ENCODE measurements around the gene FAM216A. TPM values are rescaled to one million over a fixed set of nuclear protein-coding genes. Genes with fewer than 3 reads are reported as not detected.
"Not testable (repeated sequence)": the region's sequence is repeated elsewhere in the genome, so short reads cannot be mapped to it uniquely, and the experiment has no call there.

FAM216A gene
- 10 to 100 TPM in 10 of 12 donors, 1 to 10 TPM in 1, not detected in 1; 9.8 to 22.6 (median 18.0) TPM for polyA plus RNA-seq (ENCODE audit: insufficient read length in 12 of 12)
- long read RNA-seq, donor 1, partial matches to known transcripts: 507 of 674 reads
- long read RNA-seq, donor 1, other reads (novel, unspliced or antisense): 161 of 674 reads
- long read RNA-seq, donor 2, partial matches to known transcripts: 348 of 368 reads
- long read RNA-seq, donor 2, other reads (novel, unspliced or antisense): 16 of 368 reads
- long read RNA-seq, donor 3, partial matches to known transcripts: 0 of 7 reads
- long read RNA-seq, donor 3, other reads (novel, unspliced or antisense): 0 of 7 reads
- long read RNA-seq, donor 4, transcript FAM216A-201 (7 exons, 1,582 nt): major isoform, 6 of 89 reads
- long read RNA-seq, donor 4, partial matches to known transcripts: 66 of 89 reads
- long read RNA-seq, donor 4, other reads (novel, unspliced or antisense): 17 of 89 reads
- long read RNA-seq, donor 5: 0 reads
- long read RNA-seq, donor 6, partial matches to known transcripts: 61 of 146 reads
- long read RNA-seq, donor 6, other reads (novel, unspliced or antisense): 80 of 146 reads
- long read RNA-seq, donor 7, transcript FAM216A-201 (7 exons, 1,582 nt): major isoform, 6 of 166 reads
- long read RNA-seq, donor 7, partial matches to known transcripts: 59 of 166 reads
- long read RNA-seq, donor 7, other reads (novel, unspliced or antisense): 99 of 166 reads
- long read RNA-seq, donor 8, transcript FAM216A-201 (7 exons, 1,582 nt): major isoform, 5 of 289 reads
- long read RNA-seq, donor 8, partial matches to known transcripts: 273 of 289 reads
- long read RNA-seq, donor 8, other reads (novel, unspliced or antisense): 8 of 289 reads
- long read RNA-seq, donor 9, transcript FAM216A-201 (7 exons, 1,582 nt): major isoform, 8 of 182 reads
- long read RNA-seq, donor 9, partial matches to known transcripts: 99 of 182 reads
- long read RNA-seq, donor 9, other reads (novel, unspliced or antisense): 74 of 182 reads
- long read RNA-seq, donor 10, transcript FAM216A-201 (7 exons, 1,582 nt): major isoform, 7 of 9 reads
- long read RNA-seq, donor 10, partial matches to known transcripts: 0 of 9 reads
- long read RNA-seq, donor 10, other reads (novel, unspliced or antisense): 0 of 9 reads
- long read RNA-seq, donor 11, transcript FAM216A-201 (7 exons, 1,582 nt): major isoform, 9 of 12 reads
- long read RNA-seq, donor 11, partial matches to known transcripts: 0 of 12 reads
- long read RNA-seq, donor 11, other reads (novel, unspliced or antisense): 0 of 12 reads

GRCh38 chr12:110468214-110469048 lies at the start of gene FAM216A, which contains the start of gene GPN3:
Gene FAM216A, plus strand, starts transcription at chr12:110468845. Its CDS starts 31 bp downstream, at chr12:110468876.
Gene GPN3, minus strand, starts transcription at chr12:110468257. Its CDS starts 54 bp downstream, at chr12:110468203.
- peak; percentile 99 for DNase-seq

GRCh38 chr12:110420644-110421043 lies 48.0 kb upstream of the FAM216A start:
- not testable (repeated sequence) for DNase-seq

- no peak for DNase-seq
Observed at GRCh38 chr12:110421159-110421661, 47.4 kb upstream of the FAM216A start.

GRCh38 chr12:110421701-110422100 lies 46.9 kb upstream of the FAM216A start:
- DNase-seq: no peak

GRCh38 chr12:110424237-110424636 lies 44.4 kb upstream of the FAM216A start:
- no peak for DNase-seq

GRCh38 chr12:110426406-110426805 lies 42.2 kb upstream of the FAM216A start:
- DNase-seq: peak; percentile 26

- DNase-seq: not testable (repeated sequence)
Observed at GRCh38 chr12:110429676-110430075, 39.0 kb upstream of the FAM216A start.

- no peak for DNase-seq
Observed at GRCh38 chr12:110431957-110432587, 36.6 kb upstream of the FAM216A start.

GRCh38 chr12:110436231-110436630 lies 32.4 kb upstream of the FAM216A start:
- DNase-seq: no peak

- DNase-seq: no peak
Observed at GRCh38 chr12:110444455-110444854, 24.2 kb upstream of the FAM216A start.

GRCh38 chr12:110449799-110450497 lies 18.7 kb upstream of the FAM216A start, which contains the start of gene ARPC3:
Gene ARPC3, minus strand, starts transcription at chr12:110450337. Its CDS starts 77 bp downstream, at chr12:110450260.
- peak; percentile 96 for DNase-seq

- no peak for DNase-seq
Observed at GRCh38 chr12:110451263-110451662, 17.4 kb upstream of the FAM216A start.

- no peak for DNase-seq
Observed at GRCh38 chr12:110453569-110454296, 14.9 kb upstream of the FAM216A start.

- no peak for DNase-seq
Observed at GRCh38 chr12:110458756-110459155, 9.9 kb upstream of the FAM216A start.

GRCh38 chr12:110461189-110461588 lies 7.5 kb upstream of the FAM216A start:
- DNase-seq: not testable (repeated sequence)

GRCh38 chr12:110465024-110465423 lies 3.6 kb upstream of the FAM216A start:
- no peak for DNase-seq

- DNase-seq: not testable (repeated sequence)
Observed at GRCh38 chr12:110465765-110466164, 2.9 kb upstream of the FAM216A start.

- DNase-seq: no peak
Observed at GRCh38 chr12:110466791-110467190, 1.9 kb upstream of the FAM216A start.

Measured in muscle of arm (tissue), 14 donors.